HL-60 (cell line): Measurements from ENCODE around the gene GALNT9.

ENCODE experiments used
- DNase-seq, 2 experiments: peaks; one replicate each; pipeline ENCODE4 v3.0.0-alpha.2; 2010 to 2020; ENCODE audit warnings: low read depth in 1 of 2, low spot score in 1 of 2
- H3K27ac ChIP-seq: fragments of 250-450 bp; sonication (Bioruptor Pico); replicated peaks from 2 replicates; pipeline ENCODE4 v1.5.1; 2020; ENCODE audit warnings: mild to moderate bottlenecking, moderate library complexity
- H3K27me3 ChIP-seq: fragments of 250-450 bp; sonication (Bioruptor Pico); 2 replicates; pipeline ENCODE4 v1.5.1; 2021; ENCODE audit warnings: mild to moderate bottlenecking, moderate library complexity; ENCODE audit not compliant: insufficient read depth, poor library complexity, severe bottlenecking
- H3K4me3 ChIP-seq: replicated peaks from 2 replicates; pipeline ENCODE4 v1.5.1; 2011; ENCODE audit warnings: mild to moderate bottlenecking, control low read depth, low read length; ENCODE audit not compliant: insufficient read depth
- GABPA ChIP-seq: IDR thresholded peaks from 2 replicates; pipeline ENCODE4 v1.6.1; 2012; ENCODE audit warnings: low read depth
- POLR2AphosphoS5 ChIP-seq: IDR thresholded peaks from 2 replicates; pipeline ENCODE4 v1.6.1; 2012; ENCODE audit warnings: low read depth
- REST ChIP-seq: IDR thresholded peaks from 2 replicates; pipeline ENCODE4 v1.6.1; 2012; ENCODE audit warnings: low read depth; ENCODE audit not compliant: insufficient replicate concordance
- SPI1 ChIP-seq: IDR thresholded peaks from 2 replicates; pipeline ENCODE4 v1.6.1; 2012; ENCODE audit warnings: low read depth, mild to moderate bottlenecking, borderline replicate concordance
- TF ChIP-seq, protein P1 (sequence below): IDR thresholded peaks from one replicate; pipeline ENCODE4 v1.5.1; 2011; ENCODE audit warnings: low read length, control low read depth, inconsistent platforms; ENCODE audit not compliant: insufficient read depth

GALNT9 gene

DNA sequence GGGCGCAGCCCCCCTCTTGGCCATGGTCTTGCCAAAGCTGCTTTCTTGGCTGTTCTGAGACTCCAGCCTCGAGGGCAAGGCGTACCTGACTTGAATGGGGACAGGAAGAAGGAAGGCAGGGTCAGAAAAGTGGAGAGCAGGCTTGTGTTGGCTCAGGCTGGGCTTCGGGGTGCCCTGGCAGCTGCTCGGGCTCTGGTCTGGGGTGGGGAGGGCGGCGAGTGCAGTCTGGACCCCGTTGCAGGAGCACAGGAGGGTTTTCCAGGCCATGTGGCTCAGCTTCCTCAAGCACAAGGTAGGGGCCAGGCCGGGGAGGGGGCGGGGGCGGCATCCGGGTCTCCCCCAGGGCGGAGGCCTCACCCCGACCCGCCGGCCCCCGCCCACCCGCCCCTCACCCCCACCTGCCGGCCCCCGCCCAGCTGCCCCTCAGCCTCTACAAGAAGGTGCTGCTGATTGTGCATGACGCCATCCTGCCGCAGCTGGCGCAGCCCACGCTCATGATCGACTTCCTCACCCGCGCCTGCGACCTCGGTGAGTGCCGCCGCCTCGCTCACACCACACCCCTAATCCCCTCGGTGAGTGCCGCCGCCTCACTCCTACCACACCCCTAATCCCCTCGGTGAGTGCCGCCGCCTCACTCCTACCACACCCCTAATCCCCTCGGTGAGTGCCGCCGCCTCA is 180.9 kb downstream of the GALNT9 start:
- no peak for TF ChIP-seq SPI1
- TF ChIP-seq, protein P1, sequence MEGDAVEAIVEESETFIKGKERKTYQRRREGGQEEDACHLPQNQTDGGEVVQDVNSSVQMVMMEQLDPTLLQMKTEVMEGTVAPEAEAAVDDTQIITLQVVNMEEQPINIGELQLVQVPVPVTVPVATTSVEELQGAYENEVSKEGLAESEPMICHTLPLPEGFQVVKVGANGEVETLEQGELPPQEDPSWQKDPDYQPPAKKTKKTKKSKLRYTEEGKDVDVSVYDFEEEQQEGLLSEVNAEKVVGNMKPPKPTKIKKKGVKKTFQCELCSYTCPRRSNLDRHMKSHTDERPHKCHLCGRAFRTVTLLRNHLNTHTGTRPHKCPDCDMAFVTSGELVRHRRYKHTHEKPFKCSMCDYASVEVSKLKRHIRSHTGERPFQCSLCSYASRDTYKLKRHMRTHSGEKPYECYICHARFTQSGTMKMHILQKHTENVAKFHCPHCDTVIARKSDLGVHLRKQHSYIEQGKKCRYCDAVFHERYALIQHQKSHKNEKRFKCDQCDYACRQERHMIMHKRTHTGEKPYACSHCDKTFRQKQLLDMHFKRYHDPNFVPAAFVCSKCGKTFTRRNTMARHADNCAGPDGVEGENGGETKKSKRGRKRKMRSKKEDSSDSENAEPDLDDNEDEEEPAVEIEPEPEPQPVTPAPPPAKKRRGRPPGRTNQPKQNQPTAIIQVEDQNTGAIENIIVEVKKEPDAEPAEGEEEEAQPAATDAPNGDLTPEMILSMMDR = no peak
- TF ChIP-seq POLR2AphosphoS5 = no peak
- DNase-seq = no peak
- Histone ChIP-seq H3K4me3 (no peak overlapping the region), H3K27ac (no peak overlapping the region), H3K27me3 (no peaks in the 10 kb centered on the region)

GRCh38 chr12:132147423-132148367 is 181.7 kb downstream of the GALNT9 start:
- TF ChIP-seq, protein P1 = no peak
- no peak for TF ChIP-seq POLR2AphosphoS5
- no peak for TF ChIP-seq REST
- TF ChIP-seq GABPA = no peak
- TF ChIP-seq SPI1 = no peak
- no peak for DNase-seq

GRCh38 chr12:132146772-132147422 is 182.5 kb downstream of the GALNT9 start:
- Histone ChIP-seq H3K4me3 (no peak overlapping the region), H3K27ac (no peak overlapping the region), H3K27me3 (no peaks in the 10 kb centered on the region)
- TF ChIP-seq SPI1 (no peak), GABPA (no peak), POLR2AphosphoS5 (no peak)
- TF ChIP-seq, protein P1 = no peak
- no peak for DNase-seq

More at GRCh38 chr12:132147423-132148367, 181.7 kb downstream of the GALNT9 start:
- no peaks in the 10 kb centered on the region for H3K27me3 ChIP-seq
- H3K27ac ChIP-seq = no peak overlapping the region
- no peak overlapping the region for H3K4me3 ChIP-seq
